K562 (cell line): ENCODE results near the gene ACER1. TPM values are rescaled to one million over a fixed set of nuclear protein-coding genes. Genes with fewer than 3 reads are reported as not detected.

Source experiments
- ATF7 ChIP-seq: fragments of 450-650 bp; IDR thresholded peaks from 2 replicates; pipeline ENCODE4 v1.7.1; 2014; ENCODE audit warnings: mild to moderate bottlenecking, moderate library complexity
- BHLHE40 ChIP-seq: IDR thresholded peaks from 2 replicates; pipeline ENCODE4 v1.6.1; 2011; ENCODE audit warnings: low read length, improper control_type of control experiment
- CAMTA2 ChIP-seq: fragments of 250-450 bp; sonication (Bioruptor Pico); conservative IDR thresholded peaks from 2 replicates; pipeline ENCODE4 v1.5.1; 2022
- CBFB ChIP-seq: sonication (generic); formaldehyde crosslinking; IDR thresholded peaks from 2 replicates; pipeline ENCODE4 v1.4.0; 2020; ENCODE audit warnings: mild to moderate bottlenecking, missing genetic modification reagents
- CBX1 ChIP-seq: sonication (generic); IDR thresholded peaks from 2 replicates; pipeline ENCODE4 v1.6.1; 2016; ENCODE audit warnings: antibody characterized with exemption, low read depth, mild to moderate bottlenecking
- HMGN3 ChIP-seq: IDR thresholded peaks from 2 replicates; pipeline ENCODE4 v1.6.1; 2011; ENCODE audit warnings: borderline replicate concordance, low read depth, mild to moderate bottlenecking, mixed read lengths, low read length; ENCODE audit not compliant: insufficient read length; ENCODE audit errors: extremely low read depth
- JUND ChIP-seq, 2 experiments: IDR thresholded peaks; 2 replicates in 1 of 2; 3 replicates in 1 of 2; pipeline ENCODE4 v1.6.1; 2011; ENCODE audit warnings: borderline replicate concordance in 2 of 2, low read depth in 2 of 2, low read length in 2 of 2, improper control_type of control experiment in 1 of 2, missing biosample characterization in 1 of 2, missing genetic modification characterization in 1 of 2, missing genetic modification reagents in 1 of 2
- MYNN ChIP-seq, 2 experiments: sonication (generic); formaldehyde crosslinking in 1 of 2; IDR thresholded peaks; 2 replicates each; pipeline versions ENCODE4 v1.5.0 to v1.6.1; 2016 to 2020; ENCODE audit warnings: antibody characterized with exemption in 1 of 2, missing genetic modification reagents in 1 of 2
- NCOR1 ChIP-seq: fragments of 450-650 bp; IDR thresholded peaks from 2 replicates; pipeline ENCODE4 v1.6.1; 2016; ENCODE audit warnings: mild to moderate bottlenecking, moderate library complexity
- RBM34 ChIP-seq: fragments of 200-400 bp; formaldehyde crosslinking; IDR thresholded peaks from 2 replicates; pipeline ENCODE4 v1.6.1; 2018; ENCODE audit warnings: low read length, borderline replicate concordance; ENCODE audit not compliant: insufficient read depth
- RCOR1 ChIP-seq, 2 experiments: IDR thresholded peaks; 2 replicates each; pipeline ENCODE4 v1.6.1; 2012; ENCODE audit warnings: low read depth in 2 of 2, low read length in 2 of 2, borderline replicate concordance in 1 of 2, improper control_type of control experiment in 1 of 2
- TCF7 ChIP-seq: sonication (generic); IDR thresholded peaks from 2 replicates; pipeline ENCODE4 v1.6.1; 2016; ENCODE audit warnings: antibody characterized with exemption, borderline replicate concordance
- ZNF232 ChIP-seq: sonication (generic); formaldehyde crosslinking; IDR thresholded peaks from 2 replicates; pipeline ENCODE4 v1.8.0; 2022; ENCODE audit warnings: mild to moderate bottlenecking, missing genetic modification reagents
- ZNF347 ChIP-seq: fragments of 450-650 bp; formaldehyde crosslinking; IDR thresholded peaks from 2 replicates; pipeline ENCODE4 v1.4.0; 2020; ENCODE audit warnings: low read depth, mild to moderate bottlenecking, moderate library complexity
- ZNF384 ChIP-seq: IDR thresholded peaks from 2 replicates; pipeline ENCODE4 v1.6.1; 2012; ENCODE audit warnings: low read depth, low read length, improper control_type of control experiment
- ZNF408 ChIP-seq: fragments of 250-450 bp; sonication (Bioruptor Pico); IDR thresholded peaks from 2 replicates; pipeline ENCODE4 v1.4.0; 2020; ENCODE audit warnings: low read depth, mild to moderate bottlenecking, moderate library complexity
- polyA plus RNA-seq, 8 experiments: library from polyadenylated mRNA; depleted of rRNA in 4 of 8; stranded (reverse) in 5 of 8; unstranded in 3 of 8; fragments of >200 nt; fragmentation: Nextera tagmentation in 2 of 8; fragmentation: Illumina TruSeq in 1 of 8; extraction: Ambion mirVana in 2 of 8; extraction: Trizol in 1 of 8; gene quantifications; 2 replicates each; pipeline versions ENCODE4 v1.2.1 to v1.2.3, GENCODE V29; 2011 to 2014; ENCODE audit warnings: inconsistent platforms in 1 of 8, missing spikeins in 1 of 8
- total RNA-seq, 7 experiments: library from RNA; depleted of rRNA in 6 of 7; stranded (reverse); fragments of >200 nt in 6 of 7; fragmentation: Illumina TruSeq in 2 of 7; extraction: Trizol in 2 of 7; gene quantifications; 2 replicates each; pipeline versions ENCODE4 v1.2.1 to v1.2.3, GENCODE V29; 2011 to 2021; ENCODE audit warnings: low replicate concordance in 1 of 7
- TF ChIP-seq, protein P1 (sequence below): fragments of 450-650 bp; IDR thresholded peaks from 2 replicates; pipeline ENCODE4 v1.6.1; 2018; ENCODE audit warnings: mild to moderate bottlenecking, low read depth; ENCODE audit not compliant: partially characterized antibody
- TF ChIP-seq, protein P2 (sequence below): fragments of 250-450 bp; sonication (Bioruptor Pico); IDR thresholded peaks from 2 replicates; pipeline ENCODE4 v1.8.0; 2022; ENCODE audit warnings: inconsistent platforms, mild to moderate bottlenecking, moderate library complexity, borderline replicate concordance
- TF ChIP-seq, protein P3 (sequence below): fragments of 150-350 bp; IDR thresholded peaks from 2 replicates; pipeline ENCODE4 v1.6.1; 2014; ENCODE audit warnings: low read depth, mild to moderate bottlenecking, low read length, borderline replicate concordance
- TF ChIP-seq, protein P4 (sequence below): fragments of 450-650 bp; IDR thresholded peaks from 2 replicates; pipeline ENCODE4 v1.6.1; 2016

Gene ACER1
- total and polyA plus RNA-seq, 9 of the 15 experiments (the other 6 are each of a cell fraction or from before 2014, with no cell fraction given) = not detected

- TF ChIP-seq, protein P1, sequence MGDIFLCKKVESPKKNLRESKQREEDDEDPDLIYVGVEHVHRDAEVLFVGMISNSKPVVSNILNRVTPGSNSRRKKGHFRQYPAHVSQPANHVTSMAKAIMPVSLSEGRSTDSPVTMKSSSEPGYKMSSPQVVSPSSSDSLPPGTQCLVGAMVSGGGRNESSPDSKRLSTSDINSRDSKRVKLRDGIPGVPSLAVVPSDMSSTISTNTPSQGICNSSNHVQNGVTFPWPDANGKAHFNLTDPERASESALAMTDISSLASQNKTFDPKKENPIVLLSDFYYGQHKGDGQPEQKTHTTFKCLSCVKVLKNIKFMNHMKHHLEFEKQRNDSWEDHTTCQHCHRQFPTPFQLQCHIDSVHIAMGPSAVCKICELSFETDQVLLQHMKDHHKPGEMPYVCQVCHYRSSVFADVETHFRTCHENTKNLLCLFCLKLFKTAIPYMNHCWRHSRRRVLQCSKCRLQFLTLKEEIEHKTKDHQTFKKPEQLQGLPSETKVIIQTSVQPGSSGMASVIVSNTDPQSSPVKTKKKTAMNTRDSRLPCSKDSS = peak; percentile 97
- TF ChIP-seq, protein P2, sequence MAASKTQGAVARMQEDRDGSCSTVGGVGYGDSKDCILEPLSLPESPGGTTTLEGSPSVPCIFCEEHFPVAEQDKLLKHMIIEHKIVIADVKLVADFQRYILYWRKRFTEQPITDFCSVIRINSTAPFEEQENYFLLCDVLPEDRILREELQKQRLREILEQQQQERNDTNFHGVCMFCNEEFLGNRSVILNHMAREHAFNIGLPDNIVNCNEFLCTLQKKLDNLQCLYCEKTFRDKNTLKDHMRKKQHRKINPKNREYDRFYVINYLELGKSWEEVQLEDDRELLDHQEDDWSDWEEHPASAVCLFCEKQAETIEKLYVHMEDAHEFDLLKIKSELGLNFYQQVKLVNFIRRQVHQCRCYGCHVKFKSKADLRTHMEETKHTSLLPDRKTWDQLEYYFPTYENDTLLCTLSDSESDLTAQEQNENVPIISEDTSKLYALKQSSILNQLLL (CRISPR knock-in tag) = no peak
- TF ChIP-seq RCOR1 (IDR thresholded peaks at IDR 0.05; ENCODE audit: borderline replicate concordance in 1 of 2, low read depth in 2 of 2, low read length in 2 of 2) = peak in 1 of 2 experiments; percentile 77; a peak in 1 of 4 replicates
- TF ChIP-seq ATF7 = 0 out of 2 replicates have a peak, but pooled peaks have one; percentile 41
- TF ChIP-seq TCF7 = no peak
- TF ChIP-seq ZNF408 = no peak
- TF ChIP-seq, protein P3, sequence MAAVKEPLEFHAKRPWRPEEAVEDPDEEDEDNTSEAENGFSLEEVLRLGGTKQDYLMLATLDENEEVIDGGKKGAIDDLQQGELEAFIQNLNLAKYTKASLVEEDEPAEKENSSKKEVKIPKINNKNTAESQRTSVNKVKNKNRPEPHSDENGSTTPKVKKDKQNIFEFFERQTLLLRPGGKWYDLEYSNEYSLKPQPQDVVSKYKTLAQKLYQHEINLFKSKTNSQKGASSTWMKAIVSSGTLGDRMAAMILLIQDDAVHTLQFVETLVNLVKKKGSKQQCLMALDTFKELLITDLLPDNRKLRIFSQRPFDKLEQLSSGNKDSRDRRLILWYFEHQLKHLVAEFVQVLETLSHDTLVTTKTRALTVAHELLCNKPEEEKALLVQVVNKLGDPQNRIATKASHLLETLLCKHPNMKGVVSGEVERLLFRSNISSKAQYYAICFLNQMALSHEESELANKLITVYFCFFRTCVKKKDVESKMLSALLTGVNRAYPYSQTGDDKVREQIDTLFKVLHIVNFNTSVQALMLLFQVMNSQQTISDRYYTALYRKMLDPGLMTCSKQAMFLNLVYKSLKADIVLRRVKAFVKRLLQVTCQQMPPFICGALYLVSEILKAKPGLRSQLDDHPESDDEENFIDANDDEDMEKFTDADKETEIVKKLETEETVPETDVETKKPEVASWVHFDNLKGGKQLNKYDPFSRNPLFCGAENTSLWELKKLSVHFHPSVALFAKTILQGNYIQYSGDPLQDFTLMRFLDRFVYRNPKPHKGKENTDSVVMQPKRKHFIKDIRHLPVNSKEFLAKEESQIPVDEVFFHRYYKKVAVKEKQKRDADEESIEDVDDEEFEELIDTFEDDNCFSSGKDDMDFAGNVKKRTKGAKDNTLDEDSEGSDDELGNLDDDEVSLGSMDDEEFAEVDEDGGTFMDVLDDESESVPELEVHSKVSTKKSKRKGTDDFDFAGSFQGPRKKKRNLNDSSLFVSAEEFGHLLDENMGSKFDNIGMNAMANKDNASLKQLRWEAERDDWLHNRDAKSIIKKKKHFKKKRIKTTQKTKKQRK = peak; percentile 84
- TF ChIP-seq ZNF384 = 0 out of 2 replicates have a peak, but pooled peaks have one; percentile 10
- no peak for TF ChIP-seq CBFB (CRISPR knock-in tag)
- TF ChIP-seq, protein P4, sequence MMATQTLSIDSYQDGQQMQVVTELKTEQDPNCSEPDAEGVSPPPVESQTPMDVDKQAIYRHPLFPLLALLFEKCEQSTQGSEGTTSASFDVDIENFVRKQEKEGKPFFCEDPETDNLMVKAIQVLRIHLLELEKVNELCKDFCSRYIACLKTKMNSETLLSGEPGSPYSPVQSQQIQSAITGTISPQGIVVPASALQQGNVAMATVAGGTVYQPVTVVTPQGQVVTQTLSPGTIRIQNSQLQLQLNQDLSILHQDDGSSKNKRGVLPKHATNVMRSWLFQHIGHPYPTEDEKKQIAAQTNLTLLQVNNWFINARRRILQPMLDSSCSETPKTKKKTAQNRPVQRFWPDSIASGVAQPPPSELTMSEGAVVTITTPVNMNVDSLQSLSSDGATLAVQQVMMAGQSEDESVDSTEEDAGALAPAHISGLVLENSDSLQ = peak; percentile 77
- TF ChIP-seq NCOR1 = no peak
- no peak for TF ChIP-seq RBM34
- TF ChIP-seq ZNF232 (CRISPR knock-in tag) = no peak
- 0 out of 2 replicates have a peak, but pooled peaks have one; percentile 41 for TF ChIP-seq JUND (IDR thresholded peaks at IDR 0.05; ENCODE audit: borderline replicate concordance, low read depth, low read length)
- TF ChIP-seq JUND (tag; IDR thresholded peaks at IDR 0.05; ENCODE audit: borderline replicate concordance, low read depth, low read length) = no peak
- TF ChIP-seq ZNF347 (CRISPR knock-in tag) = no peak
- 0 out of 2 replicates have a peak, but pooled peaks have one; percentile 29 for TF ChIP-seq BHLHE40
- TF ChIP-seq MYNN (IDR thresholded peaks at IDR 0.05) = 0 out of 2 replicates have a peak, but pooled peaks have one; percentile 29
- TF ChIP-seq MYNN (CRISPR knock-in tag; IDR thresholded peaks at IDR 0.05) = no peak
- TF ChIP-seq CAMTA2 (CRISPR knock-in tag) = no peak
- no peak for TF ChIP-seq HMGN3
- TF ChIP-seq CBX1 = peak; percentile 100
Measured at GRCh38 chr19:6292006-6292405, 41.4 kb downstream of the ACER1 start (continued).
